RWPE2 (cell line): Measurements from ENCODE around the gene TBC1D4.
A peak's percentile ranks its signal among the peaks of the same experiment; 100 is the strongest.
"Not testable (repeated sequence)": the region's sequence is repeated elsewhere in the genome, so short reads cannot be mapped to it uniquely, and the experiment has no call there.

Source experiments
- ATAC-seq: fragments of 200-7000 bp; cut with Tn5 transposase; 3 replicates; pipeline ENCODE4 v1.9.1; 2021; ENCODE audit warnings: low read depth
- DNase-seq: peaks from one replicate; pipeline ENCODE4 v3.0.0-alpha.2; 2020; ENCODE audit warnings: low spot score
- H3K27ac ChIP-seq: fragments of 450-650 bp; 2 replicates; pipeline ENCODE4 v1.5.1; 2017; ENCODE audit warnings: mild to moderate bottlenecking; ENCODE audit not compliant: poor library complexity, severe bottlenecking
- H3K27me3 ChIP-seq: fragments of 250-450 bp; sonication (Bioruptor Pico); 2 replicates; pipeline ENCODE4 v1.5.1; 2021; ENCODE audit warnings: mild to moderate bottlenecking, moderate library complexity; ENCODE audit not compliant: insufficient read depth, poor library complexity, severe bottlenecking
- H3K36me3 ChIP-seq: fragments of 250-450 bp; sonication (Bioruptor Pico); 2 replicates; pipeline ENCODE4 v1.5.1; 2020; ENCODE audit warnings: low read depth, mild to moderate bottlenecking, moderate library complexity
- H3K4me1 ChIP-seq: fragments of 250-450 bp; sonication (Bioruptor Pico); 2 replicates; pipeline ENCODE4 v1.5.1; 2021; ENCODE audit warnings: mild to moderate bottlenecking, moderate library complexity; ENCODE audit not compliant: insufficient read depth, poor library complexity, severe bottlenecking
- H3K4me3 ChIP-seq: fragments of 250-450 bp; sonication (Bioruptor Pico); 2 replicates; pipeline ENCODE4 v1.5.1; 2021; ENCODE audit warnings: mild to moderate bottlenecking, moderate library complexity; ENCODE audit not compliant: severe bottlenecking
- H3K9me3 ChIP-seq: fragments of 250-450 bp; sonication (Bioruptor Pico); 2 replicates; pipeline ENCODE4 v1.5.1; 2021; ENCODE audit warnings: mild to moderate bottlenecking, moderate library complexity; ENCODE audit not compliant: severe bottlenecking
- CTCF ChIP-seq: fragments of 450-650 bp; IDR thresholded peaks from one replicate; pipeline ENCODE4 v1.5.1; 2017; ENCODE audit warnings: mild to moderate bottlenecking, moderate library complexity; ENCODE audit not compliant: poor library complexity, severe bottlenecking

Gene TBC1D4

GRCh38 chr13:75256922-75257321 lies 225.0 kb downstream of the TBC1D4 start:
- Histone ChIP-seq H3K27ac (no peak overlapping the region), H3K27me3 (no peaks in the 10 kb centered on the region), H3K36me3 (no peaks in the 10 kb centered on the region), H3K4me3 (no peak overlapping the region), H3K9me3 (no peaks in the 10 kb centered on the region), H3K4me1 (no peaks in the 10 kb centered on the region)
- TF ChIP-seq CTCF = no peak
- ATAC-seq = peak; percentile 72
- DNase-seq = no peak

GRCh38 chr13:75255653-75256052 lies 226.3 kb downstream of the TBC1D4 start:
- Histone ChIP-seq H3K27me3 (no peaks in the 10 kb centered on the region), H3K27ac (no peak overlapping the region)

GRCh38 chr13:75255147-75255546 lies 226.8 kb downstream of the TBC1D4 start:
- no peaks in the 10 kb centered on the region for H3K27me3 ChIP-seq
- H3K4me1 ChIP-seq = peaks cover 11% of the 10 kb centered on the region
- no peak for ATAC-seq
- no peak for TF ChIP-seq CTCF
- no peaks in the 10 kb centered on the region for H3K9me3 ChIP-seq
- H3K27ac ChIP-seq = no peak overlapping the region
- DNase-seq = no peak
- no peak overlapping the region for H3K4me3 ChIP-seq
- no peaks in the 10 kb centered on the region for H3K36me3 ChIP-seq

More at GRCh38 chr13:75255653-75256052, 226.3 kb downstream of the TBC1D4 start:
- DNase-seq (no peak), ATAC-seq (no peak)
- Histone ChIP-seq H3K36me3 (no peaks in the 10 kb centered on the region), H3K4me1 (peaks cover 5% of the 10 kb centered on the region), H3K9me3 (no peaks in the 10 kb centered on the region), H3K4me3 (no peak overlapping the region)
- TF ChIP-seq CTCF = no peak

- Histone ChIP-seq H3K36me3 (no peaks in the 10 kb centered on the region), H3K4me1 (peaks cover 14% of the 10 kb centered on the region), H3K4me3 (no peak overlapping the region), H3K9me3 (no peaks in the 10 kb centered on the region), H3K27me3 (no peaks in the 10 kb centered on the region), H3K27ac (peak overlapping the region; percentile 57)
- DNase-seq = no peak
- TF ChIP-seq CTCF = no peak
- ATAC-seq = no peak
These were observed 230.8 kb downstream of the TBC1D4 start for GRCh38 chr13:75251188-75251587.

- ATAC-seq = peak; percentile 59
- no peak for TF ChIP-seq CTCF
- Histone ChIP-seq H3K27ac (peak overlapping the region; percentile 57), H3K4me3 (no peak overlapping the region), H3K9me3 (no peaks in the 10 kb centered on the region), H3K27me3 (no peaks in the 10 kb centered on the region), H3K36me3 (no peaks in the 10 kb centered on the region), H3K4me1 (peaks cover 14% of the 10 kb centered on the region)
- DNase-seq = no peak
These were observed 231.3 kb downstream of the TBC1D4 start for GRCh38 chr13:75250526-75251178.

GRCh38 chr13:75245578-75245977 lies 236.4 kb downstream of the TBC1D4 start:
- not testable (repeated sequence) for H3K4me1 ChIP-seq, H3K9me3 ChIP-seq, ATAC-seq, DNase-seq, H3K27me3 ChIP-seq, H3K4me3 ChIP-seq, H3K36me3 ChIP-seq, H3K27ac ChIP-seq

- not testable (repeated sequence) for ATAC-seq, H3K4me1 ChIP-seq, DNase-seq, H3K36me3 ChIP-seq, H3K9me3 ChIP-seq, H3K27me3 ChIP-seq, H3K27ac ChIP-seq, H3K4me3 ChIP-seq
These were observed 241.7 kb downstream of the TBC1D4 start for GRCh38 chr13:75240240-75240639.
